OCI-LY7 (cell line): ENCODE measurements around the gene CD8A.

ENCODE experiments used
- CTCF ChIP-seq: fragments of 200-600 bp; sonication (generic); conservative IDR thresholded peaks from 2 replicates; pipeline ENCODE4 v1.5.1; 2014; ENCODE audit warnings: mild to moderate bottlenecking, antibody characterized with exemption, low read length, moderate library complexity, mixed read lengths
- EZH2phosphoT487 ChIP-seq: fragments of 200-600 bp; sonication (generic); IDR thresholded peaks from 2 replicates; pipeline ENCODE4 v1.6.1; 2018; ENCODE audit warnings: low read depth, borderline replicate concordance, mild to moderate bottlenecking, mixed run types, antibody characterized with exemption, low read length, moderate library complexity, mixed read lengths

GRCh38 chr2:86800856-86801567, 10.3 kb upstream of the CD8A start:
- TF ChIP-seq CTCF = no peak
- no peak for TF ChIP-seq EZH2phosphoT487
